Kidney epithelial cell (primary cell): ENCODE data around the gene TSKS. TPM values are rescaled to one million over a fixed set of nuclear protein-coding genes. Genes with fewer than 3 reads are reported as not detected.

Experiments used
- DNase-seq: peaks from one replicate; pipeline ENCODE4 v3.0.0-alpha.2; 2010; ENCODE audit warnings: low read depth
- H3K27me3 ChIP-seq: 2 replicates; pipeline ENCODE4 v1.6.0; 2011; ENCODE audit warnings: low read length; ENCODE audit not compliant: control insufficient read depth, insufficient read depth
- H3K36me3 ChIP-seq: 2 replicates; pipeline ENCODE4 v1.5.1; 2011; ENCODE audit warnings: low read length; ENCODE audit not compliant: control insufficient read depth, insufficient read depth
- H3K4me3 ChIP-seq: 2 replicates; pipeline ENCODE4 v1.5.1; 2011; ENCODE audit warnings: low read depth, mild to moderate bottlenecking, control low read depth, low read length
- CTCF ChIP-seq: IDR thresholded peaks from 2 replicates; pipeline ENCODE4 v1.5.1; 2011; ENCODE audit warnings: mild to moderate bottlenecking, moderate library complexity, low read length, control low read depth, inconsistent platforms; ENCODE audit not compliant: insufficient read depth, poor library complexity, severe bottlenecking
- total RNA-seq: library from RNA; depleted of rRNA; stranded (reverse); fragments of >200 nt; gene quantifications from 2 replicates; pipeline ENCODE4 v1.2.3, GENCODE V29; 2015

TSKS gene
- total RNA-seq, 1 donor from 2014 or later: not detected

- Histone ChIP-seq H3K27me3 (no peaks in the 10 kb centered on the region), H3K36me3 (no peaks in the 10 kb centered on the region), H3K4me3 (no peak overlapping the region)
- no peak for DNase-seq
- TF ChIP-seq CTCF: no peak
These were observed 13.3 kb downstream of the TSKS start for GRCh38 chr19:49749771-49750170.

GRCh38 chr19:49749055-49749716 is 13.9 kb downstream of the TSKS start:
- Histone ChIP-seq H3K4me3 (no peak overlapping the region), H3K27me3 (no peaks in the 10 kb centered on the region), H3K36me3 (no peaks in the 10 kb centered on the region)
- no peak for TF ChIP-seq CTCF
- no peak for DNase-seq

GRCh38 chr19:49746206-49746958 is 16.7 kb downstream of the TSKS start:
- Histone ChIP-seq H3K27me3 (no peaks in the 10 kb centered on the region), H3K4me3 (no peak overlapping the region), H3K36me3 (no peaks in the 10 kb centered on the region)
- no peak for TF ChIP-seq CTCF
- DNase-seq: peak; percentile 19

- TF ChIP-seq CTCF: no peak
- H3K36me3 ChIP-seq: no peaks in the 10 kb centered on the region
- H3K27me3 ChIP-seq: no peaks in the 10 kb centered on the region
- DNase-seq: no peak
- H3K4me3 ChIP-seq: no peak overlapping the region
These were observed 18.1 kb downstream of the TSKS start for GRCh38 chr19:49744946-49745381.

- Histone ChIP-seq H3K4me3 (no peak overlapping the region), H3K36me3 (no peaks in the 10 kb centered on the region), H3K27me3 (no peaks in the 10 kb centered on the region)
- no peak for DNase-seq
- no peak for TF ChIP-seq CTCF
These were observed 21.8 kb downstream of the TSKS start for GRCh38 chr19:49741210-49741844.
